NCI-H2196 treated with DMSO at 0.1 percent for 48 hours (cell line): Measurements from ENCODE around the gene SBNO1.
"Not testable (repeated sequence)": the region's sequence is repeated elsewhere in the genome, so short reads cannot be mapped to it uniquely, and the experiment has no call there.

Source experiments
- DNase-seq: peaks from one replicate; lab custom pipeline; 2025; ENCODE audit not compliant: unreplicated experiment; lab: John Stamatoyannopoulos, UW

SBNO1 gene

DNA sequence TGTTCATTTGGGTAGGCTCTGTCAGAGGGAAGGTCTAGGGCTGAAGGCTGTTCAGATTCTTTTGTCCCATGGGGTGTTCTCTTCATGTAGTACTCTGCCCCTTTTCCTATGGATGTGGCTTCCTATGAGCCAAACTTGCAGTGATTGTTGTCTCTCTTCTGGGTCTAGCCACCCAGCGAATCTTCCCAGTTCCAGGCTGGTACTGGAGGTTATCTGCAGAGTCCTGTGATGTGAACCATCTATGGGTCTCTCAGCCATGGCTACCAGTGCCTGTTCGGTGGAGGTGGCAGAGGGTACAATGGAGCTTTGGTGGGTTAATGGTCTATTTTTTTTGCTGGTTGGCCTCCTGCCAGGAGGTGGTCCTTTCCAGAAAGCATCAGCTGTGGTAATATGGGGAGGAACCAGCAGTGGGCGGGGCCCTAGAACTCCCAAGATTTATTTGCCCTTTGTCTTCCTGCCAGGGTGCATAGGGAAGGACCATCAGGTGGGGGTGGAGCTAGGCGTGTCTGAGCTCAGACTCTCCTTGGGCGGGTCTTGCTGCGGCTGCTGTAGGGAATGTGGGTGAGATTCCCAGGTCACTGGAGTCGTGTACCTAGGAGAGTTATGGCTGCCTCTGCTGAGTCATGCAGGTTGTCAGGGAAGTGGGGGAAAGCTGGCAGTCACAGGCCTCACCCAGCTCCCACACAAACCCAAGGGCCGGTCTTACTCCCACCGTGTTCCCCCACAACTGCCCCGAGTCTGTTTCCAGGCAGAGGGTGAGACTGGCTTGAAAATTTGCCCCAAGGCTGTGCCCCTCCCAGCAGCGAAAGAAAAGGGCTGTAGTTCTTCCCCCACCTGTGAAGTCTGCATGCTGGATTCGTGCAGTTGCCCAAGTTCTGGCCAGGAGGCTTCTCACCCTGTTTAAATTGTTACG is 113.9 kb downstream of the SBNO1 start:
- DNase-seq = no peak

DNA sequence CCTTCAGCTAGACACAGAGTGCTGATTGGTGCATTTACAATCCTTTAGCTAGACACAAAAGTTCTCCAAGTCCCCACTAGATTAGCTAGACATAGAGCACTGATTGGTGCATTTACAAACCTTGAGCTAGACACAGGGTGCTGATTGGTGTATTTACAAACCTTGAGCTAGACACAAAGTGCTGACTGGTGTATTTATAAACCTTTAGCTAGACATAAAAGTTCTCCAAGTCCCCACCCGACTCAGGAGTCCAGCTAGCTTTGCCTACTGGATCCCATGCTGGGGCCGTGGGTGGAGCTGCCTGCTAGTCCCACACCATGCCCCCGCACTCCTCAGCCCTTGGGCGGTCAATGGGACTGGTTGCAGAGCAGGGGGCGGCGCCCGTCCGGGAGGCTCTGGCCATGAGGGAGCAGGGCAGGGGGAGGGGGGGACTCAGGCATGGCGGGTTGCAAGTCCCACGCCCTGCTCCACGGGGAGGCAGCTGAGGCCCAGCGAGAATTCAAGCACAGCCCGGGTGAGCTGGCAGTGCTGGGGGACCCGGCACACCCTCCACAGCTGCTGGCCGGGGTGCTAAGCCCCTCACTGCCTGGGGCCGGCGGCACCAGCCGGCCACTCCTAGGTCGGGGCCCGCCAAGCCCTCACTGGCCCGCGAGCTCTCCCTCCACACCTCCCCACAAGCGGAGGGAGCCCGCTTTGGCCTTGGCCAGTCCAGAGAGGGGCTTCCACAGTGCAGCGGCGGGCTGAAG is 115.5 kb downstream of the SBNO1 start:
- not testable (repeated sequence) for DNase-seq

GRCh38 chr12:123248129-123248528 is 116.5 kb downstream of the SBNO1 start:
- not testable (repeated sequence) for DNase-seq

DNA sequence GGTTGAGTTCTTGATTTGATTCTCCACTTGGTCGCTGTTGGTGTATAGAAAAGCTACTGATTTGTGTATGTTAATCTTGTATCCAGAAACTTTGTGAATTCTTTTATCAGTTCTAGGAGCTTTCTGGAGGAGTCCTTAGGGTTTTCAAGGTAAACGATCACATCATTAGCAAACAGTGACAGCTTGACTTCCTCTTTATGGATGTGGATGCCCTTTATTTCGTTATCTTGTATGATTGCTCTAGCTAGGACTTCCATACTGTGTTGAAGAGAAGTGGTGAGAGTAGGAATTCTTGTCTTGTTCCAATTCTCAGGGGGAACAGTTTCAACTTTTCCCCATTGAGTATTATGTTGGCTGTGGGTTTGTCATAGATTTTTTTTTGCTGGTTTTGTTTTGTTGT is 119.0 kb downstream of the SBNO1 start:
- DNase-seq = no peak

DNA sequence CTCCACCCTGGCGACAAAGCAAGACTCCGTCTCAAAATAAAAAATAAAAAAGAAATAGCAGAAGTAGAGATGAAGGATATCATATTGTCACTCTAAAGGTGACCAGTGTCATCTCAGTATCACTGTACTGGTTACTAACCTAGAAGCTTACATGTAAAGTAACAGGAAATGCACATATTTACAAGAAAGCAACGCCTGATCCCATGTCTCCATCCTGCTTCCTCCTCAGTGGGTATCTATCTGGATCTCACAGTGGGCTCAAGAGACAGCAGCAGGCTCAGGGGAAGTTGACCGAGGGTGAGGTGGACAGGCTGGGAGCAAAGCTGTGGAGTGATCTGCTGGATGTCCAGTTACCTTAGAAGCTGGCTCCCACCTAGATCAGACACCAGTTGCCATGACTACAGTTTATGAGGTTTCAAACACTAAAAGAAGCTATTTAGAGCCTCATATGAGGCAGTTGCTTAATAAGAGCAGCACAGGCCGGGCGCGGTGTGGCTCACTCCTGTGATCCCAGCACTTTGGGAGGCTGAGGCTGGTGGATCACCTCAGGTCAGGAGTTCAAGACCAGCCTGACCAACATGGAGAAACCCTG is 120.9 kb downstream of the SBNO1 start:
- no peak for DNase-seq

- DNase-seq = peak; percentile 80
Observed at GRCh38 chr12:123242116-123242904, 122.3 kb downstream of the SBNO1 start.
